Heart left ventricle (tissue), 13 donors: ENCODE measurements around the gene ZC3H12C.

Experiments
- CTCF ChIP-seq, 12 donors: fragments of 200-600 bp; sonication (generic) in 4 of 12; IDR thresholded peaks; one replicate each; pipeline versions ENCODE4 v1.5.0 to v1.8.0; 2018 to 2022; ENCODE audit warnings: antibody characterized with exemption in 12 of 12, mild to moderate bottlenecking in 5 of 12
- POLR2A ChIP-seq, 2 donors: fragments of 450-650 bp; IDR thresholded peaks; one replicate each; pipeline ENCODE4 v1.6.1; 2017; ENCODE audit warnings: antibody characterized with exemption in 2 of 2, mild to moderate bottlenecking in 2 of 2, moderate library complexity in 2 of 2
- donor health status: ischemic (EF 13 %, LVEDD 7.1; RV severe dilation, severe dysfunction).
- donor health status: DM: no; HTN: yes; CAD: no.
- donor health status: DM: no; HTN: no; CAD: no.
- donor health status: ischemic (EF 25% LVEDD 6.9; RV normal size, moderate dysfunction).
- donor health status: ischemic (EF 25% LVEDD 5.7; RV mildly dilated, moderate dysfunction).
- donor health status: ischemic (EF 35%, LVEDD 5.7; RV mildly dilated, moderate dysfunction).
- donor health status: nonischemic (EF 11% LVEDD 7.7; RV severe dilation, severe dysfunction).
- donor health status: DM: yes; HTN: yes; CAD: no.
- donor health status: PGD.
- donor health status: ischemic (EF 29% LVEDD 5.4; RV normal size, mild dysfunction).
- donor health status: nonischemic (EF 23%, LVEDD 6.1; RV moderate dilation, normal function).

GRCh38 chr11:110098645-110099044, 5.5 kb downstream of the ZC3H12C start:
- TF ChIP-seq CTCF (IDR thresholded peaks at IDR 0.05): no peak
- TF ChIP-seq POLR2A (IDR thresholded peaks at IDR 0.05): no peak
